ENCODE data around the gene PPP2R2B.

GRCh38 chr5:146796144-146796543 lies 82.4 kb downstream of the PPP2R2B start:
- TF ChIP-seq EZH2 (optimal IDR thresholded peaks at IDR 0.05; ENCODE audit: low read depth, low read length) (no peak), EZH2phosphoT487 (IDR thresholded peaks at IDR 0.05; ENCODE audit: low read length) (no peak), CTCF (IDR thresholded peaks at IDR 0.05; ENCODE audit: low read length) (no peak)
